GM23338 (cell line): ENCODE measurements around the gene RGS6. TPM values are rescaled to one million over a fixed set of nuclear protein-coding genes. Genes with fewer than 3 reads are reported as not detected.

Source experiments
- ATAC-seq: fragments of 200-7000 bp; cut with Tn5 transposase; 3 replicates; pipeline ENCODE4 v1.9.1; 2020
- DNase-seq: peaks from one replicate; pipeline ENCODE4 v3.0.0-alpha.2; 2015; ENCODE audit warnings: low spot score
- H2AFZ ChIP-seq: fragments of 200-600 bp; sonication (generic); 2 replicates; pipeline ENCODE4 v1.8.0; 2016; ENCODE audit warnings: antibody characterized with exemption, mild to moderate bottlenecking, moderate library complexity
- H3F3A ChIP-seq: fragments of 200-600 bp; sonication (generic); replicated peaks from 2 replicates; pipeline ENCODE4 v1.8.0; 2017; ENCODE audit warnings: antibody characterized with exemption, mixed run types, low read depth
- H3K27ac ChIP-seq: fragments of 200-600 bp; sonication (generic); 2 replicates; pipeline ENCODE4 v1.6.1; 2016; ENCODE audit warnings: low read depth
- H3K27me3 ChIP-seq: fragments of 200-600 bp; sonication (generic); 2 replicates; pipeline ENCODE4 v1.8.0; 2016; ENCODE audit warnings: mild to moderate bottlenecking, mixed run types, moderate library complexity; ENCODE audit not compliant: insufficient read depth
- H3K36me3 ChIP-seq: fragments of 200-600 bp; sonication (generic); 2 replicates; pipeline ENCODE4 v1.8.0; 2016; ENCODE audit warnings: mild to moderate bottlenecking; ENCODE audit not compliant: insufficient read depth
- H3K4me1 ChIP-seq: fragments of 200-600 bp; sonication (generic); 2 replicates; pipeline ENCODE4 v1.8.0; 2016; ENCODE audit warnings: mild to moderate bottlenecking, moderate library complexity; ENCODE audit not compliant: insufficient read depth
- H3K4me2 ChIP-seq: fragments of 200-600 bp; sonication (generic); 2 replicates; pipeline ENCODE4 v1.7.1; 2017; ENCODE audit warnings: mixed run types
- H3K4me3 ChIP-seq: fragments of 200-600 bp; sonication (generic); 2 replicates; pipeline ENCODE4 v1.6.1; 2016; ENCODE audit warnings: mixed run types
- H3K79me2 ChIP-seq: fragments of 200-600 bp; sonication (generic); replicated peaks from 2 replicates; pipeline ENCODE4 v1.8.0; 2017; ENCODE audit warnings: mild to moderate bottlenecking; ENCODE audit not compliant: insufficient read depth
- H3K9me2 ChIP-seq: fragments of 200-600 bp; sonication (generic); 2 replicates; pipeline ENCODE4 v1.8.0; 2017; ENCODE audit not compliant: insufficient read depth
- H4K20me1 ChIP-seq: fragments of 200-600 bp; sonication (generic); replicated peaks from 2 replicates; pipeline ENCODE4 v1.8.0; 2017; ENCODE audit warnings: mild to moderate bottlenecking; ENCODE audit not compliant: insufficient read depth
- H3K27ac Mint-ChIP-seq: 2 replicates; pipeline ENCODE4 v1.8.0; 2020; ENCODE audit warnings: inconsistent platforms, mild to moderate bottlenecking, moderate library complexity, mixed read lengths
- H3K27me3 Mint-ChIP-seq: 3 replicates; pipeline ENCODE4 v1.8.0; 2022; ENCODE audit warnings: low read depth, mild to moderate bottlenecking, moderate library complexity, mixed read lengths, inconsistent platforms; ENCODE audit not compliant: insufficient read depth, poor library complexity
- H3K36me3 Mint-ChIP-seq: 3 replicates; pipeline ENCODE4 v1.8.0; 2021; ENCODE audit warnings: low read depth, mild to moderate bottlenecking, inconsistent platforms, moderate library complexity, mixed read lengths
- H3K4me1 Mint-ChIP-seq: 3 replicates; pipeline ENCODE4 v1.8.0; 2020; ENCODE audit warnings: mild to moderate bottlenecking, inconsistent platforms, mixed read lengths
- H3K4me3 Mint-ChIP-seq: 3 replicates; pipeline ENCODE4 v1.8.0; 2021; ENCODE audit warnings: moderate library complexity, mild to moderate bottlenecking, inconsistent platforms, mixed read lengths
- H3K9me3 Mint-ChIP-seq: 3 replicates; pipeline ENCODE4 v1.8.0; 2020; ENCODE audit warnings: moderate library complexity, mild to moderate bottlenecking, inconsistent platforms, mixed read lengths
- ZNF114 ChIP-seq: fragments of 250-450 bp; sonication (Bioruptor Pico); IDR thresholded peaks from 2 replicates; pipeline ENCODE4 v1.5.0; 2020; ENCODE audit warnings: mild to moderate bottlenecking, moderate library complexity
- ZNF331 ChIP-seq: fragments of 250-450 bp; sonication (Bioruptor Pico); IDR thresholded peaks from 2 replicates; pipeline ENCODE4 v1.5.0; 2020; ENCODE audit warnings: low read depth, mild to moderate bottlenecking, moderate library complexity
- microRNA-seq: library from miRNA; unstranded; fragments of <30 nt; microRNA quantifications from one replicate; pipeline ENCODE4, GENCODE V29; 2017
- polyA plus RNA-seq: library from polyadenylated mRNA; unstranded; fragments of >200 nt; fragmentation: Nextera tagmentation; extraction: Ambion mirVana; gene quantifications from 2 replicates; pipeline ENCODE4 v1.2.1, GENCODE V29; 2016
- small RNA-seq: library from RNA; depleted of rRNA; stranded (forward); fragments of <200 nt; gene quantifications from one replicate; pipeline ENCODE3, GENCODE V24; 2014; ENCODE audit warnings: low replicate concordance
- total RNA-seq: library from RNA; depleted of rRNA; stranded (reverse); fragments of >200 nt; shearing (Covaris generic); gene quantifications from 2 replicates; pipeline ENCODE4 v1.2.3, GENCODE V29; 2014
- TF ChIP-seq, protein P1 (sequence below): fragments of 250-450 bp; sonication (Bioruptor Pico); IDR thresholded peaks from 2 replicates; pipeline ENCODE4 v1.5.0; 2020; ENCODE audit warnings: mild to moderate bottlenecking, moderate library complexity
- TF ChIP-seq, protein P2 (sequence below): IDR thresholded peaks from 2 replicates; pipeline ENCODE4 v1.6.1; 2016; ENCODE audit warnings: antibody characterized with exemption

Gene RGS6
- total and polyA plus RNA-seq, 2 experiments from 2014 or later, result 0.66 to 0.83 TPM

DNA sequence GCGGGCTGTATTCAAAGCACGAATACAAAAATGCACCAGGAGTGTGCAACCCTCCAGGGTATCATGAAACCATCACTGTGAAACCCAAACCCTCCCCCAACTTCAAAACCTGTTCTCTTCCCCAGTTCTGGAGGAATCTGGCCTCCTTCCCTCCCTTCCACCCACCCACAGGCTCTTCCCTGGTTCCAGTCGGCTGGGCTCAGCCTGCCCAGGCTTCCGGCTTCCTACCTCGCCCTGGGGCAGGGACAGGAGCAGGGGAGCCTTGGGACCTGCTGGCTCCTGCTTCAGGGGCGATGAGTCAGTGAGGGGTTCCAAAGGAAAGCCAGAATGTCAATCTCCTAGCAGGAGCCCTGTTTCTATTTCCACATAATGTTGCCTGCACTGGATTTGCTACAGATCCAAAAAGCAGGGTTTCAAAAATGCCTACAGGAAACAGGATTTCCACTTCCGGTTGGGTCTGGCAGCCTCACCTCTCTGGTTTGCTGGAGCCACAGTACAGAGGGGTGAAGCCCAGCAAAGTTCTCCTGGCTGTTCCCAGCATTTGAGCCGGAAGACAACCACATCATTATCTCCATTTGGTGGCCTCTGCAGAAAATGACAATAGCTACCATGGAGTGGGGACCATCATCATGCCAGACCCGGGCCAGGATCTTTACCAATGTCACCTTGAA is 683.4 kb downstream of the RGS6 start:
- Histone ChIP-seq H3F3A (no peaks in the 10 kb centered on the region), H3K9me2 (no peaks in the 10 kb centered on the region), H3K79me2 (no peaks in the 10 kb centered on the region), H2AFZ (peak overlapping the region; percentile 66; the same call in 1 of the 2 replicates), H3K4me3 (no peak overlapping the region), H3K27me3 (no peaks in the 10 kb centered on the region), H3K36me3 (no peaks in the 10 kb centered on the region), H4K20me1 (no peaks in the 10 kb centered on the region), H3K4me2 (no peak overlapping the region), H3K4me1 (no peaks in the 10 kb centered on the region; the same call in 1 of the 2 replicates), H3K27ac (no peak overlapping the region)
- peaks cover 23% of the 10 kb centered on the region for H3K27me3 Mint-ChIP-seq
- no peak overlapping the region for H3K27ac Mint-ChIP-seq
- peaks cover 17% of the 10 kb centered on the region for H3K4me1 Mint-ChIP-seq
- no peak overlapping the region for H3K4me3 Mint-ChIP-seq
- TF ChIP-seq, protein P1, sequence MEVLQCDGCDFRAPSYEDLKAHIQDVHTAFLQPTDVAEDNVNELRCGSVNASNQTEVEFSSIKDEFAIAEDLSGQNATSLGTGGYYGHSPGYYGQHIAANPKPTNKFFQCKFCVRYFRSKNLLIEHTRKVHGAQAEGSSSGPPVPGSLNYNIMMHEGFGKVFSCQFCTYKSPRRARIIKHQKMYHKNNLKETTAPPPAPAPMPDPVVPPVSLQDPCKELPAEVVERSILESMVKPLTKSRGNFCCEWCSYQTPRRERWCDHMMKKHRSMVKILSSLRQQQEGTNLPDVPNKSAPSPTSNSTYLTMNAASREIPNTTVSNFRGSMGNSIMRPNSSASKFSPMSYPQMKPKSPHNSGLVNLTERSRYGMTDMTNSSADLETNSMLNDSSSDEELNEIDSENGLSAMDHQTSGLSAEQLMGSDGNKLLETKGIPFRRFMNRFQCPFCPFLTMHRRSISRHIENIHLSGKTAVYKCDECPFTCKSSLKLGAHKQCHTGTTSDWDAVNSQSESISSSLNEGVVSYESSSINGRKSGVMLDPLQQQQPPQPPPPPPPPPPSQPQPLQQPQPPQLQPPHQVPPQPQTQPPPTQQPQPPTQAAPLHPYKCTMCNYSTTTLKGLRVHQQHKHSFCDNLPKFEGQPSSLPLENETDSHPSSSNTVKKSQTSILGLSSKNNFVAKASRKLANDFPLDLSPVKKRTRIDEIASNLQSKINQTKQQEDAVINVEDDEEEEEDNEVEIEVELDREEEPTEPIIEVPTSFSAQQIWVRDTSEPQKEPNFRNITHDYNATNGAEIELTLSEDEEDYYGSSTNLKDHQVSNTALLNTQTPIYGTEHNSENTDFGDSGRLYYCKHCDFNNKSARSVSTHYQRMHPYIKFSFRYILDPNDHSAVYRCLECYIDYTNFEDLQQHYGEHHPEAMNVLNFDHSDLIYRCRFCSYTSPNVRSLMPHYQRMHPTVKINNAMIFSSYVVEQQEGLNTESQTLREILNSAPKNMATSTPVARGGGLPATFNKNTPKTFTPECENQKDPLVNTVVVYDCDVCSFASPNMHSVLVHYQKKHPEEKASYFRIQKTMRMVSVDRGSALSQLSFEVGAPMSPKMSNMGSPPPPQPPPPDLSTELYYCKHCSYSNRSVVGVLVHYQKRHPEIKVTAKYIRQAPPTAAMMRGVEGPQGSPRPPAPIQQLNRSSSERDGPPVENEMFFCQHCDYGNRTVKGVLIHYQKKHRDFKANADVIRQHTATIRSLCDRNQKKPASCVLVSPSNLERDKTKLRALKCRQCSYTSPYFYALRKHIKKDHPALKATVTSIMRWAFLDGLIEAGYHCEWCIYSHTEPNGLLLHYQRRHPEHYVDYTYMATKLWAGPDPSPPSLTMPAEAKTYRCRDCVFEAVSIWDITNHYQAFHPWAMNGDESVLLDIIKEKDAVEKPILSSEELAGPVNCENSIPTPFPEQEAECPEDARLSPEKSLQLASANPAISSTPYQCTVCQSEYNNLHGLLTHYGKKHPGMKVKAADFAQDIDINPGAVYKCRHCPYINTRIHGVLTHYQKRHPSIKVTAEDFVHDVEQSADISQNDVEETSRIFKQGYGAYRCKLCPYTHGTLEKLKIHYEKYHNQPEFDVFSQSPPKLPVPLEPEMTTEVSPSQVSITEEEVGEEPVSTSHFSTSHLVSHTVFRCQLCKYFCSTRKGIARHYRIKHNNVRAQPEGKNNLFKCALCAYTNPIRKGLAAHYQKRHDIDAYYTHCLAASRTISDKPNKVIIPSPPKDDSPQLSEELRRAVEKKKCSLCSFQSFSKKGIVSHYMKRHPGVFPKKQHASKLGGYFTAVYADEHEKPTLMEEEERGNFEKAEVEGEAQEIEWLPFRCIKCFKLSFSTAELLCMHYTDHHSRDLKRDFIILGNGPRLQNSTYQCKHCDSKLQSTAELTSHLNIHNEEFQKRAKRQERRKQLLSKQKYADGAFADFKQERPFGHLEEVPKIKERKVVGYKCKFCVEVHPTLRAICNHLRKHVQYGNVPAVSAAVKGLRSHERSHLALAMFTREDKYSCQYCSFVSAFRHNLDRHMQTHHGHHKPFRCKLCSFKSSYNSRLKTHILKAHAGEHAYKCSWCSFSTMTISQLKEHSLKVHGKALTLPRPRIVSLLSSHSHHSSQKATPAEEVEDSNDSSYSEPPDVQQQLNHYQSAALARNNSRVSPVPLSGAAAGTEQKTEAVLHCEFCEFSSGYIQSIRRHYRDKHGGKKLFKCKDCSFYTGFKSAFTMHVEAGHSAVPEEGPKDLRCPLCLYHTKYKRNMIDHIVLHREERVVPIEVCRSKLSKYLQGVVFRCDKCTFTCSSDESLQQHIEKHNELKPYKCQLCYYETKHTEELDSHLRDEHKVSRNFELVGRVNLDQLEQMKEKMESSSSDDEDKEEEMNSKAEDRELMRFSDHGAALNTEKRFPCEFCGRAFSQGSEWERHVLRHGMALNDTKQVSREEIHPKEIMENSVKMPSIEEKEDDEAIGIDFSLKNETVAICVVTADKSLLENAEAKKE (CRISPR knock-in tag), result no peak
- TF ChIP-seq ZNF114 (CRISPR knock-in tag) (no peak), ZNF331 (no peak)
- TF ChIP-seq, protein P2, sequence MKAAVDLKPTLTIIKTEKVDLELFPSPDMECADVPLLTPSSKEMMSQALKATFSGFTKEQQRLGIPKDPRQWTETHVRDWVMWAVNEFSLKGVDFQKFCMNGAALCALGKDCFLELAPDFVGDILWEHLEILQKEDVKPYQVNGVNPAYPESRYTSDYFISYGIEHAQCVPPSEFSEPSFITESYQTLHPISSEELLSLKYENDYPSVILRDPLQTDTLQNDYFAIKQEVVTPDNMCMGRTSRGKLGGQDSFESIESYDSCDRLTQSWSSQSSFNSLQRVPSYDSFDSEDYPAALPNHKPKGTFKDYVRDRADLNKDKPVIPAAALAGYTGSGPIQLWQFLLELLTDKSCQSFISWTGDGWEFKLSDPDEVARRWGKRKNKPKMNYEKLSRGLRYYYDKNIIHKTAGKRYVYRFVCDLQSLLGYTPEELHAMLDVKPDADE, result no peak
- no peak; the same call in 1 of the 3 replicates for ATAC-seq
- H3K9me3 Mint-ChIP-seq, result no peaks in the 10 kb centered on the region
- no peaks in the 10 kb centered on the region for H3K36me3 Mint-ChIP-seq
- DNase-seq, result no peak

Small RNA genes lying within 50 kb of the gene (microRNA-seq; reads per million reads assigned to microRNA genes)
- not detected for gene MIR7843

Small RNA genes lying within 50 kb of the gene (small RNA-seq; reads per million reads assigned to genes)
- gene MIR7843 (not detected), gene RF00019 (not detected)
